Panc1 (cell line): Measurements from ENCODE around the gene RPS28. TPM values are rescaled to one million over a fixed set of nuclear protein-coding genes. Genes with fewer than 3 reads are reported as not detected.

Experiments
- ATAC-seq: fragments of 200-7000 bp; cut with Tn5 transposase; 2 replicates; pipeline ENCODE4 v1.9.1; 2020; ENCODE audit warnings: mild to moderate bottlenecking, moderate library complexity
- BruUV-seq: library from RNA; stranded (reverse); fragments of 400-500 nt; replicated peaks from 2 replicates; lab custom pipeline; 2021; lab: Mats Ljungman, UMichigan
- CTCF ChIA-PET: fragments of 300-600 bp; sonication (Branson Sonifier 250); formaldehyde crosslinking; loops from one replicate; lab custom pipeline; 2022; ENCODE audit warnings: antibody characterized with exemption; lab: Charles Lee
- POLR2A ChIA-PET: fragments of 300-600 bp; sonication (Branson Sonifier 250); formaldehyde crosslinking; loops from one replicate; lab custom pipeline; 2022; ENCODE audit warnings: antibody characterized with exemption; lab: Charles Lee
- DNase-seq: peaks from one replicate; pipeline ENCODE4 v3.0.0-alpha.2; 2010; ENCODE audit warnings: low read depth, low spot score
- H3K27ac ChIP-seq: 2 replicates; pipeline ENCODE4 v1.5.1; 2011; ENCODE audit warnings: mild to moderate bottlenecking, low read length, inconsistent platforms
- H3K27me3 ChIP-seq: fragments of 200-500 bp; sonication (Bioruptor generic); 2 replicates; pipeline ENCODE4 v1.6.0; 2014; ENCODE audit warnings: low read length, inconsistent platforms; ENCODE audit not compliant: control insufficient read depth, insufficient read depth
- H3K36me3 ChIP-seq: fragments of 200-500 bp; sonication (Bioruptor generic); 2 replicates; pipeline ENCODE4 v1.5.1; 2014; ENCODE audit warnings: inconsistent platforms, mild to moderate bottlenecking, low read length, moderate library complexity; ENCODE audit not compliant: control insufficient read depth, insufficient read depth
- H3K4me1 ChIP-seq: 2 replicates; pipeline ENCODE4 v1.5.1; 2011; ENCODE audit warnings: inconsistent platforms, mild to moderate bottlenecking, low read length, moderate library complexity; ENCODE audit not compliant: control insufficient read depth, insufficient read depth
- H3K4me3 ChIP-seq, 2 experiments: 2 replicates each; pipeline ENCODE4 v1.5.1; 2011 to 2012; ENCODE audit warnings: low read depth in 2 of 2, low read length in 2 of 2, mild to moderate bottlenecking in 2 of 2, inconsistent platforms in 1 of 2, moderate library complexity in 1 of 2
- H3K9me3 ChIP-seq: fragments of 200-500 bp; sonication (Bioruptor generic); 2 replicates; pipeline ENCODE4 v1.5.1; 2014; ENCODE audit warnings: low read depth, mild to moderate bottlenecking, inconsistent platforms, low read length, moderate library complexity; ENCODE audit not compliant: control insufficient read depth, insufficient read depth
- CTCF ChIP-seq: fragments of 450-650 bp; IDR thresholded peaks from 2 replicates; pipeline ENCODE4 v1.5.1; 2017; ENCODE audit warnings: mild to moderate bottlenecking
- POLR2AphosphoS5 ChIP-seq: IDR thresholded peaks from 2 replicates; pipeline ENCODE4 v1.6.1; 2012; ENCODE audit warnings: mild to moderate bottlenecking, low read depth, low read length, moderate library complexity
- REST ChIP-seq, 2 experiments: IDR thresholded peaks; 2 replicates each; pipeline ENCODE4 v1.6.1; 2011 to 2012; ENCODE audit warnings: low read depth in 2 of 2, control low read depth in 1 of 2, low read length in 1 of 2, mild to moderate bottlenecking in 1 of 2, moderate library complexity in 1 of 2; ENCODE audit not compliant: insufficient read depth in 1 of 2
- SIN3A ChIP-seq: IDR thresholded peaks from 2 replicates; pipeline ENCODE4 v1.6.1; 2012; ENCODE audit warnings: low read depth, mild to moderate bottlenecking, low read length, moderate library complexity, borderline replicate concordance; ENCODE audit not compliant: insufficient read depth
- TCF7L2 ChIP-seq: IDR thresholded peaks from 2 replicates; pipeline ENCODE4 v1.6.1; 2011; ENCODE audit warnings: mild to moderate bottlenecking, low read depth, low read length, inconsistent platforms
- in situ Hi-C: cut with HindIII; loops from 2 replicates; pipeline ENCODE4 v1.10.0; 2016; ENCODE audit warnings: low sequenced_read_pairs, low pct_unique_long_range_greater_than_20kb
- intact Hi-C: fragments of 100-400 bp; cut with micrococcal nuclease; formaldehyde crosslinking; loops from one replicate; pipeline ENCODE4 v1.10.0; 2022; ENCODE audit not compliant: unreplicated experiment
- total RNA-seq: library from RNA; stranded (reverse); gene quantifications from one replicate; pipeline ENCODE4 v1.2.1, GENCODE V29; 2021; ENCODE audit not compliant: unreplicated experiment

Gene RPS28
- total RNA-seq, 1 experiment from 2014 or later: 1,096 TPM

GRCh38 chr19:8304841-8305621, 16.3 kb upstream of the RPS28 start:
- intact Hi-C loops: no loop called here
- ChIA-PET POLR2A (interaction anchor here (0.6 kb wide), 1 partner anchor 275 kb away, joined by 5 read pairs; no protein-coding TSS in a partner anchor), CTCF (interaction anchor here (0.6 to 0.8 kb wide), 2 partner anchors 30 to 139 kb away, joined by 4 read pairs; no protein-coding TSS in a partner anchor)
- Histone ChIP-seq H3K36me3 (no peaks in the 10 kb centered on the region; the same call in 1 of the 2 replicates), H3K27ac (no peak overlapping the region), H3K4me1 (peaks cover 11% of the 10 kb centered on the region), H3K4me3 (no peak overlapping the region), H3K27me3 (no peaks in the 10 kb centered on the region), H3K9me3 (no peaks in the 10 kb centered on the region)
- in situ Hi-C loops: no loop called here
- TF ChIP-seq REST (IDR thresholded peaks at IDR 0.05; ENCODE audit: insufficient read depth in 1 of 2, low read depth in 2 of 2, low read length in 1 of 2): no peak
- TF ChIP-seq POLR2AphosphoS5: no peak
- TF ChIP-seq SIN3A: no peak
- TF ChIP-seq CTCF: no peak
- no peak for TF ChIP-seq TCF7L2
- ATAC-seq: no peak
- no TSS peak for BruUV-seq
- no peak for DNase-seq

GRCh38 chr19:8305798-8306197, 15.5 kb upstream of the RPS28 start:
- no TSS peak for BruUV-seq
- POLR2A ChIA-PET: no interaction called here
- Histone ChIP-seq H3K4me3 (no peak overlapping the region), H3K36me3 (no peaks in the 10 kb centered on the region; the same call in 1 of the 2 replicates), H3K27ac (no peak overlapping the region), H3K9me3 (no peaks in the 10 kb centered on the region), H3K4me1 (peaks cover 11% of the 10 kb centered on the region), H3K27me3 (no peaks in the 10 kb centered on the region)
- CTCF ChIA-PET: no interaction called here
- in situ Hi-C loops (no loop called here), intact Hi-C loops (no loop called here)
- ATAC-seq (no peak), DNase-seq (no peak)
- TF ChIP-seq TCF7L2: no peak
- TF ChIP-seq POLR2AphosphoS5: no peak
- no peak for TF ChIP-seq CTCF
- TF ChIP-seq REST (IDR thresholded peaks at IDR 0.05; ENCODE audit: insufficient read depth in 1 of 2, low read depth in 2 of 2, low read length in 1 of 2): no peak
- no peak for TF ChIP-seq SIN3A
